HL-60 (cell line): ENCODE data around the gene TMIE.

Source experiments
- DNase-seq, 2 experiments: peaks; one replicate each; pipeline ENCODE4 v3.0.0-alpha.2; 2010 to 2020; ENCODE audit warnings: low read depth in 1 of 2, low spot score in 1 of 2
- H3K27ac ChIP-seq: fragments of 250-450 bp; sonication (Bioruptor Pico); replicated peaks from 2 replicates; pipeline ENCODE4 v1.5.1; 2020; ENCODE audit warnings: mild to moderate bottlenecking, moderate library complexity
- H3K27me3 ChIP-seq: fragments of 250-450 bp; sonication (Bioruptor Pico); 2 replicates; pipeline ENCODE4 v1.5.1; 2021; ENCODE audit warnings: mild to moderate bottlenecking, moderate library complexity; ENCODE audit not compliant: insufficient read depth, poor library complexity, severe bottlenecking
- H3K4me3 ChIP-seq: replicated peaks from 2 replicates; pipeline ENCODE4 v1.5.1; 2011; ENCODE audit warnings: mild to moderate bottlenecking, control low read depth, low read length; ENCODE audit not compliant: insufficient read depth
- GABPA ChIP-seq: IDR thresholded peaks from 2 replicates; pipeline ENCODE4 v1.6.1; 2012; ENCODE audit warnings: low read depth
- POLR2AphosphoS5 ChIP-seq: IDR thresholded peaks from 2 replicates; pipeline ENCODE4 v1.6.1; 2012; ENCODE audit warnings: low read depth
- REST ChIP-seq: IDR thresholded peaks from 2 replicates; pipeline ENCODE4 v1.6.1; 2012; ENCODE audit warnings: low read depth; ENCODE audit not compliant: insufficient replicate concordance
- SPI1 ChIP-seq: IDR thresholded peaks from 2 replicates; pipeline ENCODE4 v1.6.1; 2012; ENCODE audit warnings: low read depth, mild to moderate bottlenecking, borderline replicate concordance
- TF ChIP-seq, protein P1 (sequence below): IDR thresholded peaks from one replicate; pipeline ENCODE4 v1.5.1; 2011; ENCODE audit warnings: low read length, control low read depth, inconsistent platforms; ENCODE audit not compliant: insufficient read depth

The TMIE gene

DNA sequence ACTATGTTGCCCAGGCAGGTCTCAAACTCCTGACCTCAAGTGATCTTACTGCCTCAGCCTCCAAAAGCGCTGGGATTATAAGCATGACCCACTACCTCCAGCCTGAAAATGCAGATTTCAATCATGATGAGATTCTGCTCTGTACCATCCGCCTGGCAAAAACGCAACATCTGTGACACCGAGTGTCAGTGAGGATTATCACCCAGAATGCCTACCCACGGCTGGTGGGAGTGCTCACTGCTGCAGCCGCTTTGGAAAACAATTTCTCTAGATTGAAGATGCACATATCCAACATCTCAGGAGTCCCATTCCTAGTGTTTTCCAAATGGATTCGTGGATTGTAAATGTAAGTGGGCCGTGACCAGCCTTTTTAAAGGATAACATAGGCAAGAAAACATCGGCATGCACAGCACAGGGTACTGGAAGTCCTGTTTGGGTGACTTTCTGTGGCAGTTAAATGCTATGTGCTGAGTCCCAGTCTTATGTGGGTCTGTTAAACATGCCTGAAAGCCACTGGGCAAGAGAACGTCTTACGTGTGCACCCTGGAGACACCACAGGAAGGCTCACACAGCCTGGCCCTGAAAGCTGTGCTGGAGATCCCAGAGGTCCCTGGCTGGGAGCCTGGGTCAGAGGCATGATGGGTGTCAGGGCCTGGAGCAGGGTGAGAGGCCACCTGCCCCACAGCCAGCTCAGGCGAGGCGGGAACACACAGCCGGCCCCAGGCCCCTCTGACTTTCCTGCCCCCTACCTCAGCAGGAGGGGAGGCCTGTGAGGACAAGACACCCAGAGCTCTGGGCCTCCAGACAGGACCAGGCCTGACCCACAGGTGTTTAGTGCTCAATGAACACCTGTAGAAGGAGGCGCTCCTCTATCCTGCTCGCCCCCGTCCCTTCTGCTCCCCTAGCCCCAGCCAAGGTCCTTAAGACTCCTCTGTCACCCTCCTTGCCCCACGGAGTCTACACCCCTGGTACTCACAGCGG, 15.6 kb downstream of the TMIE start:
- no peaks in the 10 kb centered on the region for H3K27me3 ChIP-seq
- TF ChIP-seq SPI1 (no peak), REST (no peak), POLR2AphosphoS5 (no peak), GABPA (no peak)
- TF ChIP-seq, protein P1, sequence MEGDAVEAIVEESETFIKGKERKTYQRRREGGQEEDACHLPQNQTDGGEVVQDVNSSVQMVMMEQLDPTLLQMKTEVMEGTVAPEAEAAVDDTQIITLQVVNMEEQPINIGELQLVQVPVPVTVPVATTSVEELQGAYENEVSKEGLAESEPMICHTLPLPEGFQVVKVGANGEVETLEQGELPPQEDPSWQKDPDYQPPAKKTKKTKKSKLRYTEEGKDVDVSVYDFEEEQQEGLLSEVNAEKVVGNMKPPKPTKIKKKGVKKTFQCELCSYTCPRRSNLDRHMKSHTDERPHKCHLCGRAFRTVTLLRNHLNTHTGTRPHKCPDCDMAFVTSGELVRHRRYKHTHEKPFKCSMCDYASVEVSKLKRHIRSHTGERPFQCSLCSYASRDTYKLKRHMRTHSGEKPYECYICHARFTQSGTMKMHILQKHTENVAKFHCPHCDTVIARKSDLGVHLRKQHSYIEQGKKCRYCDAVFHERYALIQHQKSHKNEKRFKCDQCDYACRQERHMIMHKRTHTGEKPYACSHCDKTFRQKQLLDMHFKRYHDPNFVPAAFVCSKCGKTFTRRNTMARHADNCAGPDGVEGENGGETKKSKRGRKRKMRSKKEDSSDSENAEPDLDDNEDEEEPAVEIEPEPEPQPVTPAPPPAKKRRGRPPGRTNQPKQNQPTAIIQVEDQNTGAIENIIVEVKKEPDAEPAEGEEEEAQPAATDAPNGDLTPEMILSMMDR = no peak
- H3K27ac ChIP-seq = no peak overlapping the region
- no peak for DNase-seq
- no peak overlapping the region for H3K4me3 ChIP-seq

DNA sequence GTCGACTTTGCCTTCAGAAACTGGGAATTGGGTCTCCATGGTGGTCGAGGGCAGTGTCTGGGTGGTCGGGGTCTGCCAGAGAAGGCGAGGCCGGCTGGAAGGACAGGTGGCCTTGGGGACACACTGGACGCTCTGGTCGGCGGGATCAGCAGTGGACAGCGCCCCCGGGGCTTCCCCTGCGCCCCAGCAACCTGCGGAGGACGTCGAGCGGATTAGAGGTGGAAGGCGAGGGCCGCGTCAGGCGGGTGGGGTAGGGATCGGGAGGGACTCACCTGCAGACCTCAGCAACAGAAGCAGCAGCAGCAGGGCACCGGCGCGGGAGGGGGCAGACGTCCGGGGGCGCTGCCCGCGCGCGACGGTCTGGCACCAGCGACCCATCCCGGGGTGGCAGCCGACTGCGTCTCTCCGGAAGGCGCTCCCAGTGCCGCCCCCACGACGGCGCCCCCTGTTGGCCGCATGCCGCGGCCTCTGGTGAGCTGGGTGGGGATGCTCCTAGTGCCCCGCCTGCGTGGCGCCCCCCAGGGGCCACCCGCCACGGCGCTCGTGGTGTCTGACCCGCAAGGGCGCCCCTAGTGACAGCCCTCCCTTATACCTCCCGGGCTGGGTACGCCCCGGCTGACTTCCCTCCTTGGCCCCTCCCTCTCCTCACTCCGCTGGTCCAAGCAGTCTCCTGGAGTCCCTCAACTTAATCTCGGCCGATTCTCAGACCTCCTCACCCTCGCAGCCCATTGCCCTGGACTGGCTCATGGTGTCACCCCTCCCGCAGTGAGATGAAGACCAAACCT, 16.4 kb downstream of the TMIE start, which contains the start of gene PRSS50:
Gene PRSS50 (minus strand): TSS at position 423 of the 785 bp plus-strand sequence. CDS start 45 bp downstream, at position 378.
- H3K27ac ChIP-seq = no peak within 1 kb of the TSS
- H3K4me3 ChIP-seq = no peak within 1 kb of the TSS
- no peaks in the 10 kb centered on the region for H3K27me3 ChIP-seq
- no peak for TF ChIP-seq POLR2AphosphoS5
- no peak for TF ChIP-seq GABPA
- no peak for TF ChIP-seq SPI1
- peak; percentile 37 for TF ChIP-seq REST
- DNase-seq = no peak

GRCh38 chr3:46719044-46719565, 17.9 kb downstream of the TMIE start:
- H3K4me3 ChIP-seq = no peak overlapping the region
- TF ChIP-seq SPI1 (no peak), POLR2AphosphoS5 (no peak), REST (no peak), GABPA (no peak)
- TF ChIP-seq, protein P1 = no peak
- H3K27me3 ChIP-seq = no peaks in the 10 kb centered on the region
- no peak overlapping the region for H3K27ac ChIP-seq
- no peak for DNase-seq
